HepG2 (cell line): ENCODE results near the gene ZNF112. TPM values are rescaled to one million over a fixed set of nuclear protein-coding genes. Genes with fewer than 3 reads are reported as not detected.

ENCODE experiments used
- ATRX ChIP-seq: sonication (generic); formaldehyde crosslinking; IDR thresholded peaks from 2 replicates; pipeline ENCODE4 v1.4.0; 2020; ENCODE audit warnings: missing genetic modification reagents, borderline replicate concordance
- CEBPG ChIP-seq: IDR thresholded peaks from 2 replicates; pipeline ENCODE4 v1.6.1; 2016
- CREM ChIP-seq, 2 experiments: sonication (generic) in 1 of 2; formaldehyde crosslinking in 1 of 2; IDR thresholded peaks; 2 replicates each; pipeline versions ENCODE4 v1.4.0 to v1.6.1; 2016 to 2020; ENCODE audit warnings: antibody characterized with exemption in 1 of 2, mild to moderate bottlenecking in 1 of 2, missing genetic modification reagents in 1 of 2
- JUNB ChIP-seq: sonication (generic); formaldehyde crosslinking; IDR thresholded peaks from 2 replicates; pipeline ENCODE4 v1.8.0; 2022; ENCODE audit warnings: missing genetic modification reagents, mild to moderate bottlenecking, borderline replicate concordance
- MAZ ChIP-seq, 2 experiments: sonication (generic) in 1 of 2; formaldehyde crosslinking in 1 of 2; IDR thresholded peaks; 2 replicates each; pipeline versions ENCODE4 v1.5.0 to v1.6.1; 2012 to 2020; ENCODE audit warnings: low read depth in 2 of 2, mild to moderate bottlenecking in 2 of 2, borderline replicate concordance in 1 of 2, improper control_type of control experiment in 1 of 2, low read length in 1 of 2, missing genetic modification reagents in 1 of 2, moderate library complexity in 1 of 2
- RARA ChIP-seq: IDR thresholded peaks from 2 replicates; pipeline ENCODE4 v1.6.1; 2016; ENCODE audit warnings: missing genetic modification reagents, missing compliant biosample characterization
- RARG ChIP-seq: sonication (generic); formaldehyde crosslinking; IDR thresholded peaks from 2 replicates; pipeline ENCODE4 v1.4.0; 2020; ENCODE audit warnings: low read depth, mild to moderate bottlenecking, missing genetic modification reagents
- SMARCE1 ChIP-seq: fragments of 450-650 bp; IDR thresholded peaks from 2 replicates; pipeline ENCODE4 v1.6.1; 2017; ENCODE audit warnings: borderline replicate concordance
- TAF1 ChIP-seq: sonication (generic); formaldehyde crosslinking; IDR thresholded peaks from 2 replicates; pipeline ENCODE4 v1.4.0; 2020; ENCODE audit warnings: missing genetic modification reagents
- TARDBP ChIP-seq: sonication (generic); formaldehyde crosslinking; IDR thresholded peaks from 2 replicates; pipeline ENCODE4 v1.8.0; 2022; ENCODE audit warnings: mild to moderate bottlenecking, missing genetic modification reagents
- THAP9 ChIP-seq: sonication (generic); formaldehyde crosslinking; IDR thresholded peaks from 2 replicates; pipeline ENCODE4; 2020; ENCODE audit warnings: missing genetic modification reagents, mild to moderate bottlenecking, borderline replicate concordance
- U2AF1 ChIP-seq: fragments of 200-400 bp; formaldehyde crosslinking; optimal IDR thresholded peaks from 2 replicates; pipeline ENCODE3; 2017; ENCODE audit warnings: mild to moderate bottlenecking, low read depth, low read length
- ZBTB25 ChIP-seq: IDR thresholded peaks from 2 replicates; pipeline ENCODE4 v1.6.1; 2018; ENCODE audit warnings: missing genetic modification reagents
- ZNF547 ChIP-seq: sonication (generic); formaldehyde crosslinking; IDR thresholded peaks from 2 replicates; pipeline ENCODE4 v1.5.1; 2020; ENCODE audit warnings: mild to moderate bottlenecking, missing genetic modification reagents
- ZNF558 ChIP-seq: sonication (generic); formaldehyde crosslinking; IDR thresholded peaks from 2 replicates; pipeline ENCODE4 v1.9.0; 2022; ENCODE audit warnings: mild to moderate bottlenecking, missing genetic modification reagents, borderline replicate concordance
- ZSCAN21 ChIP-seq: sonication (generic); formaldehyde crosslinking; IDR thresholded peaks from 2 replicates; pipeline ENCODE4 v1.8.0; 2022; ENCODE audit warnings: mild to moderate bottlenecking, missing genetic modification reagents, moderate library complexity, borderline replicate concordance
- polyA plus RNA-seq, 8 experiments: library from polyadenylated mRNA; depleted of rRNA in 3 of 8; stranded (reverse) in 7 of 8; unstranded in 1 of 8; fragments of >200 nt; fragmentation: Illumina TruSeq in 4 of 8; extraction: Trizol in 4 of 8; gene quantifications; 2 replicates each; pipeline versions ENCODE4 v1.2.1 to v1.2.3, GENCODE V29; 2011 to 2016; ENCODE audit warnings: low read depth in 4 of 8, missing spikeins in 1 of 8, mixed read lengths in 1 of 8; ENCODE audit not compliant: insufficient read depth in 1 of 8
- total RNA-seq, 5 experiments: library from RNA; depleted of rRNA; stranded (reverse); fragments of >200 nt; fragmentation: Illumina TruSeq; extraction: Trizol; gene quantifications; 2 replicates each; pipeline ENCODE4 v1.2.3, GENCODE V29; 2016; ENCODE audit warnings: low read depth in 1 of 5
- TF ChIP-seq, protein P1 (sequence below): sonication (generic); formaldehyde crosslinking; IDR thresholded peaks from 2 replicates; pipeline ENCODE4 v1.5.0; 2020; ENCODE audit warnings: mild to moderate bottlenecking, missing genetic modification reagents
- TF ChIP-seq, protein P2 (sequence below): sonication (generic); formaldehyde crosslinking; IDR thresholded peaks from 2 replicates; pipeline ENCODE4 v1.5.0; 2020; ENCODE audit warnings: missing genetic modification reagents
- TF ChIP-seq, protein P3 (sequence below): sonication (generic); formaldehyde crosslinking; IDR thresholded peaks from 2 replicates; pipeline ENCODE4 v1.5.0; 2020; ENCODE audit warnings: missing genetic modification reagents

Gene ZNF112
- total and polyA plus RNA-seq, 2 of the 13 experiments (the other 11 are each of a cell fraction or from before 2014, with no cell fraction given), result 1.8 to 3.6 TPM

GRCh38 chr19:44356383-44357111 is at the start of gene ZNF112 (continued):
- TF ChIP-seq ZSCAN21 (CRISPR knock-in tag) (0 out of 2 replicates have a peak, but pooled peaks have one; percentile 42), CREM (IDR thresholded peaks at IDR 0.05) (peak; percentile 99), CREM (CRISPR knock-in tag; IDR thresholded peaks at IDR 0.05) (no peak), CEBPG (0 out of 2 replicates have a peak, but pooled peaks have one; percentile 3), RARG (CRISPR knock-in tag) (no peak), RARA (no peak), TAF1 (CRISPR knock-in tag) (peak; percentile 82), SMARCE1 (no peak), MAZ (IDR thresholded peaks at IDR 0.05; ENCODE audit: borderline replicate concordance, low read depth, low read length) (no peak), MAZ (CRISPR knock-in tag; IDR thresholded peaks at IDR 0.05; ENCODE audit: low read depth) (0 out of 2 replicates have a peak, but pooled peaks have one; percentile 17), JUNB (CRISPR knock-in tag) (no peak), ZBTB25 (CRISPR knock-in tag) (no peak; the same call in 1 of the 2 replicates), U2AF1 (no peak), THAP9 (CRISPR knock-in tag) (peak; percentile 69; the same call in 1 of the 2 replicates), TARDBP (CRISPR knock-in tag) (no peak), ATRX (CRISPR knock-in tag) (no peak), ZNF558 (CRISPR knock-in tag) (peak; percentile 78; the same call in 1 of the 2 replicates), ZNF547 (CRISPR knock-in tag) (no peak)
- TF ChIP-seq, protein P1, sequence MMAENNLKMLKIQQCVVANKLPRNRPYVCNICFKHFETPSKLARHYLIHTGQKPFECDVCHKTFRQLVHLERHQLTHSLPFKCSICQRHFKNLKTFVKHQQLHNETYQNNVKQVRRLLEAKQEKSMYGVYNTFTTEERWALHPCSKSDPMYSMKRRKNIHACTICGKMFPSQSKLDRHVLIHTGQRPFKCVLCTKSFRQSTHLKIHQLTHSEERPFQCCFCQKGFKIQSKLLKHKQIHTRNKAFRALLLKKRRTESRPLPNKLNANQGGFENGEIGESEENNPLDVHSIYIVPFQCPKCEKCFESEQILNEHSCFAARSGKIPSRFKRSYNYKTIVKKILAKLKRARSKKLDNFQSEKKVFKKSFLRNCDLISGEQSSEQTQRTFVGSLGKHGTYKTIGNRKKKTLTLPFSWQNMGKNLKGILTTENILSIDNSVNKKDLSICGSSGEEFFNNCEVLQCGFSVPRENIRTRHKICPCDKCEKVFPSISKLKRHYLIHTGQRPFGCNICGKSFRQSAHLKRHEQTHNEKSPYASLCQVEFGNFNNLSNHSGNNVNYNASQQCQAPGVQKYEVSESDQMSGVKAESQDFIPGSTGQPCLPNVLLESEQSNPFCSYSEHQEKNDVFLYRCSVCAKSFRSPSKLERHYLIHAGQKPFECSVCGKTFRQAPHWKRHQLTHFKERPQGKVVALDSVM (CRISPR knock-in tag), result peak; percentile 58
- TF ChIP-seq, protein P2, sequence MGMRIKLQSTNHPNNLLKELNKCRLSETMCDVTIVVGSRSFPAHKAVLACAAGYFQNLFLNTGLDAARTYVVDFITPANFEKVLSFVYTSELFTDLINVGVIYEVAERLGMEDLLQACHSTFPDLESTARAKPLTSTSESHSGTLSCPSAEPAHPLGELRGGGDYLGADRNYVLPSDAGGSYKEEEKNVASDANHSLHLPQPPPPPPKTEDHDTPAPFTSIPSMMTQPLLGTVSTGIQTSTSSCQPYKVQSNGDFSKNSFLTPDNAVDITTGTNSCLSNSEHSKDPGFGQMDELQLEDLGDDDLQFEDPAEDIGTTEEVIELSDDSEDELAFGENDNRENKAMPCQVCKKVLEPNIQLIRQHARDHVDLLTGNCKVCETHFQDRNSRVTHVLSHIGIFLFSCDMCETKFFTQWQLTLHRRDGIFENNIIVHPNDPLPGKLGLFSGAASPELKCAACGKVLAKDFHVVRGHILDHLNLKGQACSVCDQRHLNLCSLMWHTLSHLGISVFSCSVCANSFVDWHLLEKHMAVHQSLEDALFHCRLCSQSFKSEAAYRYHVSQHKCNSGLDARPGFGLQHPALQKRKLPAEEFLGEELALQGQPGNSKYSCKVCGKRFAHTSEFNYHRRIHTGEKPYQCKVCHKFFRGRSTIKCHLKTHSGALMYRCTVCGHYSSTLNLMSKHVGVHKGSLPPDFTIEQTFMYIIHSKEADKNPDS (CRISPR knock-in tag), result 0 out of 2 replicates have a peak, but pooled peaks have one; percentile 30
- TF ChIP-seq, protein P3, sequence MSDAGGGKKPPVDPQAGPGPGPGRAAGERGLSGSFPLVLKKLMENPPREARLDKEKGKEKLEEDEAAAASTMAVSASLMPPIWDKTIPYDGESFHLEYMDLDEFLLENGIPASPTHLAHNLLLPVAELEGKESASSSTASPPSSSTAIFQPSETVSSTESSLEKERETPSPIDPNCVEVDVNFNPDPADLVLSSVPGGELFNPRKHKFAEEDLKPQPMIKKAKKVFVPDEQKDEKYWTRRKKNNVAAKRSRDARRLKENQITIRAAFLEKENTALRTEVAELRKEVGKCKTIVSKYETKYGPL (CRISPR knock-in tag), result no peak
